ENCODE measurements around the gene GPC5.

Gene GPC5

GRCh38 chr13:91825516-91825915 is 427.1 kb downstream of the GPC5 start:
- Histone ChIP-seq H3K79me2 (ENCODE audit: insufficient read depth, low read depth) (no peaks in the 10 kb centered on the region), H3K36me3 (ENCODE audit: insufficient read depth) (no peaks in the 10 kb centered on the region), H3K27me3 (ENCODE audit: insufficient read depth, low read depth) (no peaks in the 10 kb centered on the region), H3K27ac (no peak overlapping the region), H3K4me1 (ENCODE audit: low read depth, poor library complexity, severe bottlenecking) (no peaks in the 10 kb centered on the region), H2AFZ (ENCODE audit: low read depth) (no peak overlapping the region), H3K4me3 (IDR thresholded peaks at IDR 0.05; ENCODE audit: insufficient read depth, low read depth, low read length) (no peak overlapping the region), H4K20me1 (ENCODE audit: insufficient read depth) (no peaks in the 10 kb centered on the region), H3K4me2 (no peak overlapping the region), H3K9ac (no peak overlapping the region)
- no peak for TF ChIP-seq CTCF (conservative IDR thresholded peaks at IDR 0.05; ENCODE audit: low read depth, low read length)

GRCh38 chr13:91836553-91836952 is 438.1 kb downstream of the GPC5 start:
- no peak for TF ChIP-seq CTCF (conservative IDR thresholded peaks at IDR 0.05; ENCODE audit: low read depth, low read length)
- Histone ChIP-seq H3K4me1 (ENCODE audit: low read depth, poor library complexity, severe bottlenecking) (no peaks in the 10 kb centered on the region), H3K27ac (no peak overlapping the region), H3K4me3 (IDR thresholded peaks at IDR 0.05; ENCODE audit: insufficient read depth, low read depth, low read length) (no peak overlapping the region), H3K27me3 (ENCODE audit: insufficient read depth, low read depth) (no peaks in the 10 kb centered on the region), H3K79me2 (ENCODE audit: insufficient read depth, low read depth) (no peaks in the 10 kb centered on the region), H3K4me2 (no peak overlapping the region), H2AFZ (ENCODE audit: low read depth) (no peak overlapping the region), H3K36me3 (ENCODE audit: insufficient read depth) (no peaks in the 10 kb centered on the region), H3K9ac (no peak overlapping the region), H4K20me1 (ENCODE audit: insufficient read depth) (no peaks in the 10 kb centered on the region)

- Histone ChIP-seq H3K4me1 (ENCODE audit: low read depth, poor library complexity, severe bottlenecking) (no peaks in the 10 kb centered on the region), H3K79me2 (ENCODE audit: insufficient read depth, low read depth) (no peaks in the 10 kb centered on the region), H3K4me2 (no peak overlapping the region)
Measured at GRCh38 chr13:91845612-91846011, 447.2 kb downstream of the GPC5 start.

GRCh38 chr13:91863699-91864098 is 465.3 kb downstream of the GPC5 start:
- Histone ChIP-seq H2AFZ (ENCODE audit: low read depth) (no peak overlapping the region), H3K36me3 (ENCODE audit: insufficient read depth) (no peaks in the 10 kb centered on the region), H3K27me3 (ENCODE audit: insufficient read depth, low read depth) (no peaks in the 10 kb centered on the region), H3K4me3 (IDR thresholded peaks at IDR 0.05; ENCODE audit: insufficient read depth, low read depth, low read length) (no peak overlapping the region), H3K4me2 (no peak overlapping the region), H3K79me2 (ENCODE audit: insufficient read depth, low read depth) (no peaks in the 10 kb centered on the region), H3K9ac (no peak overlapping the region), H4K20me1 (ENCODE audit: insufficient read depth) (no peaks in the 10 kb centered on the region), H3K4me1 (ENCODE audit: low read depth, poor library complexity, severe bottlenecking) (no peaks in the 10 kb centered on the region), H3K27ac (no peak overlapping the region)
- TF ChIP-seq CTCF (conservative IDR thresholded peaks at IDR 0.05; ENCODE audit: low read depth, low read length), result no peak

More at GRCh38 chr13:91845612-91846011, 447.2 kb downstream of the GPC5 start:
- TF ChIP-seq CTCF (conservative IDR thresholded peaks at IDR 0.05; ENCODE audit: low read depth, low read length), result no peak
- Histone ChIP-seq H3K9ac (no peak overlapping the region), H3K36me3 (ENCODE audit: insufficient read depth) (no peaks in the 10 kb centered on the region), H4K20me1 (ENCODE audit: insufficient read depth) (no peaks in the 10 kb centered on the region), H3K27ac (no peak overlapping the region), H2AFZ (ENCODE audit: low read depth) (no peak overlapping the region), H3K4me3 (IDR thresholded peaks at IDR 0.05; ENCODE audit: insufficient read depth, low read depth, low read length) (no peak overlapping the region), H3K27me3 (ENCODE audit: insufficient read depth, low read depth) (no peaks in the 10 kb centered on the region)
